Mammary epithelial cell (primary cell): Measurements from ENCODE around the gene RTF1.

Experiments used
- CTCF ChIP-seq, 2 donors: IDR thresholded peaks in 1 of 2; conservative IDR thresholded peaks in 1 of 2; 2 replicates each; pipeline ENCODE4 v1.5.1; 2011 to 2012; ENCODE audit warnings: inconsistent platforms in 2 of 2, low read length in 2 of 2, mild to moderate bottlenecking in 2 of 2, control low read depth in 1 of 2, low read depth in 1 of 2; ENCODE audit not compliant: insufficient read depth in 1 of 2; ENCODE audit errors: extremely low read depth in 1 of 2
- EZH2 ChIP-seq: IDR thresholded peaks from 2 replicates; pipeline ENCODE4 v1.6.1; 2012; ENCODE audit warnings: low read length, inconsistent platforms, borderline replicate concordance

- no peak for TF ChIP-seq EZH2
- TF ChIP-seq CTCF (conservative IDR thresholded peaks at IDR 0.05 in 1 of 2, IDR thresholded peaks at IDR 0.05 in 1 of 2; ENCODE audit: extremely low read depth in 1 of 2, insufficient read depth in 1 of 2, low read depth in 1 of 2, low read length in 2 of 2), result no peak
These were observed 12.4 kb downstream of the RTF1 start for GRCh38 chr15:41429003-41429890.
